ENCODE data around the gene NECAP2.
"Not testable (repeated sequence)": the region's sequence is repeated elsewhere in the genome, so short reads cannot be mapped to it uniquely, and the experiment has no call there.

The NECAP2 gene

DNA sequence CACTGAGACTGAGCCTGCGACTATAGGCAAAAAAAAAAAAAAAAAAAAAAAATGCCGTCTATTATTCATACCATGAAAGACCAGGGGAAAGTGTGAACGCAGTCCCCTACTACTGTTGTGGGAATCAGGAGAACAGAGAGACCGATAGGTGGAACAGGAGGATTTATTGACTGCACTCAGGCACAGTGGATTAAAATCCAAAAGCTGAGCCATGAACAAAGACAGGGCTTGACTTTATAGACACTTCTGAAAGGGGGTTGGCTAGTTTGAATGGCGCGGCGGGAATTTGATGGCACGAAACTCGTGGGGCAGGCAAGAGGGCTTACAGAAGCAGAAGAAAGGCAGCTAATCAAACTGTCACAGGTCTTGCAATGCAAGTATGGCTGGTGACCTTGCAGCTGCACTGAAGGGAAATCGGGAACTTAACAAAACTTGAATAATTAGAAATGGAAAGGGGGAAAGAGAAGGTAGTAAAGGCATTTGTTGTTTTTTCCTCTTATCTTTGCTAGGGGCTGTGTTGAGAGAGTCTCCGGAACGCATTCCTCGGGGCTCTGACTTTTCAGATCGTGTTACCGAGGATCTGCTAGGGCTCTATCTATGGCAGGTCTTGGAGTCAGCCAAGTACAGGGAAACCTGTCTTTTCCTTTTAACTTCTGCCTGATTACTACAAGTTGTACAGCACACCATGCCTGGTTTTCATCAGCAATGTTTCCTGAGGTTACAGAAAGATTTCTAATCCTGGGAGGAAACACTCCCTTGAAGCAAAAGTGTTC lies 66.0 kb downstream of the NECAP2 start:
- H3K27me3 Mint-ChIP-seq (ENCODE audit: low read depth), result peaks cover 12% of the 10 kb centered on the region
- DNase-seq (ENCODE audit: low spot score); H3K9me3 Mint-ChIP-seq; H3K27ac Mint-ChIP-seq; H3K36me3 Mint-ChIP-seq (ENCODE audit: low read depth); H3K4me3 Mint-ChIP-seq; H3K4me1 Mint-ChIP-seq (ENCODE audit: low read depth): not testable (repeated sequence)

DNA sequence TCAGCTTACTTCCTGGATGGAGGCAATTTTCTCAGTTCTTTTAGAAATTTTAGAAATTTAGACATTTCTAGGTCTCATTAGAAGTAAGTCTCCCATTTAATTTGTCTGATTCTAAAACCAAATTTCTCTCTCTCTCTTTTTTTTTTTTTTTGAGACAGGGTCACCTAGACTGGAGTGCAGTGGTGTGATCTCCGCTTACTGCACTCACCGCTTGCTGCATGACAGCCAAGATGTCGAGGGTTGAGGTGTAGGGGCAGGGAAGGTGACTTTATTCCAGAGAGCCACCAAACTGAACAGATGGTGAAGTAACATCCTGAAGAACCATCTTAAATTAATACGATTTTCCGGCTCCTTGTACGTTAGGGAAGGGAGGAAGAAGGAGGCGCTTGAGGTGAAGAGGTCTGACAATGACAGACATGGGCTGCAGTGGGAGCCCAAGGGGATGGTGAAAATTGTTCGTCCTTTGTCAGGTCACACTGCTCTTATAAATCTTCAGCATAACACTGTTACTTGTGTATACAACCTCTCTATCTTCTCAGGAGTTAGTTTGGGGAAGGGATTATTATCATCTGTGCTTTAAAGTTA lies 68.4 kb downstream of the NECAP2 start:
- H3K27ac Mint-ChIP-seq; H3K4me3 Mint-ChIP-seq; H3K9me3 Mint-ChIP-seq; H3K27me3 Mint-ChIP-seq (ENCODE audit: low read depth); H3K36me3 Mint-ChIP-seq (ENCODE audit: low read depth); H3K4me1 Mint-ChIP-seq (ENCODE audit: low read depth): not testable (repeated sequence)
- peak; percentile 17 for DNase-seq (ENCODE audit: low spot score)
